BE2C (cell line): ENCODE data around the gene CACNA2D3.

Experiments used
- DNase-seq: peaks from one replicate; pipeline ENCODE4 v3.0.0-alpha.2; 2020
- H3K27me3 ChIP-seq: fragments of 250-450 bp; sonication (Bioruptor Pico); 2 replicates; pipeline ENCODE4 v1.5.1; 2020; ENCODE audit warnings: mild to moderate bottlenecking
- H3K36me3 ChIP-seq: fragments of 250-450 bp; sonication (Bioruptor Pico); 2 replicates; pipeline ENCODE4 v1.5.1; 2020; ENCODE audit warnings: mild to moderate bottlenecking
- H3K4me1 ChIP-seq: fragments of 250-450 bp; sonication (Bioruptor Pico); 2 replicates; pipeline ENCODE4 v1.5.1; 2020
- H3K4me3 ChIP-seq: 2 replicates; pipeline ENCODE4 v1.5.1; 2011; ENCODE audit warnings: low read depth, low read length
- H3K9me3 ChIP-seq: fragments of 250-450 bp; sonication (Bioruptor Pico); 2 replicates; pipeline ENCODE4 v1.5.1; 2020
- CTCF ChIP-seq: IDR thresholded peaks from 2 replicates; pipeline ENCODE4 v1.5.1; 2012; ENCODE audit warnings: mild to moderate bottlenecking, low read depth, low read length

The CACNA2D3 gene

GRCh38 chr3:54163441-54163840 is 41.1 kb downstream of the CACNA2D3 start:
- Histone ChIP-seq H3K27me3 (no peaks in the 10 kb centered on the region), H3K4me1 (no peaks in the 10 kb centered on the region; the same call in 1 of the 2 replicates), H3K4me3 (no peak overlapping the region), H3K9me3 (no peaks in the 10 kb centered on the region), H3K36me3 (no peaks in the 10 kb centered on the region)
- DNase-seq = no peak
- no peak for TF ChIP-seq CTCF

- Histone ChIP-seq H3K9me3 (no peaks in the 10 kb centered on the region), H3K27me3 (no peaks in the 10 kb centered on the region), H3K4me1 (no peaks in the 10 kb centered on the region), H3K36me3 (no peaks in the 10 kb centered on the region), H3K4me3 (no peak overlapping the region)
- TF ChIP-seq CTCF = no peak
- DNase-seq = no peak
Observed at GRCh38 chr3:54164192-54164975, 42.0 kb downstream of the CACNA2D3 start.

GRCh38 chr3:54165865-54166264 is 43.5 kb downstream of the CACNA2D3 start:
- Histone ChIP-seq H3K27me3 (no peaks in the 10 kb centered on the region), H3K4me3 (no peak overlapping the region), H3K36me3 (no peaks in the 10 kb centered on the region), H3K4me1 (no peaks in the 10 kb centered on the region), H3K9me3 (no peaks in the 10 kb centered on the region)
- no peak for DNase-seq
- no peak for TF ChIP-seq CTCF

GRCh38 chr3:54167999-54168398 is 45.6 kb downstream of the CACNA2D3 start:
- Histone ChIP-seq H3K9me3 (no peaks in the 10 kb centered on the region), H3K36me3 (no peaks in the 10 kb centered on the region), H3K27me3 (no peaks in the 10 kb centered on the region), H3K4me3 (no peak overlapping the region), H3K4me1 (no peaks in the 10 kb centered on the region)
- DNase-seq = no peak
- no peak for TF ChIP-seq CTCF

GRCh38 chr3:54168451-54168850 is 46.1 kb downstream of the CACNA2D3 start:
- no peak overlapping the region for H3K4me3 ChIP-seq
- no peaks in the 10 kb centered on the region for H3K9me3 ChIP-seq
- no peak for TF ChIP-seq CTCF
- H3K36me3 ChIP-seq = no peaks in the 10 kb centered on the region
- no peaks in the 10 kb centered on the region for H3K4me1 ChIP-seq
- H3K27me3 ChIP-seq = no peaks in the 10 kb centered on the region
- DNase-seq = no peak

GRCh38 chr3:54169524-54169923 is 47.2 kb downstream of the CACNA2D3 start:
- Histone ChIP-seq H3K4me3 (no peak overlapping the region), H3K4me1 (no peaks in the 10 kb centered on the region), H3K36me3 (no peaks in the 10 kb centered on the region), H3K27me3 (no peaks in the 10 kb centered on the region), H3K9me3 (no peaks in the 10 kb centered on the region)
- no peak for DNase-seq
- no peak for TF ChIP-seq CTCF
